SK-N-SH (cell line): ENCODE measurements around the gene RUVBL1. TPM values are rescaled to one million over a fixed set of nuclear protein-coding genes. Genes with fewer than 3 reads are reported as not detected.

Experiments
- CTCF ChIA-PET: fragments of 300-600, 350-600 bp; formaldehyde crosslinking; extraction: SDS; loops from one replicate; lab custom pipeline; 2021; lab: Yijun Ruan, JAX
- POLR2A ChIA-PET: fragments of 350-600 bp; sonication (Branson Sonifier 250); formaldehyde crosslinking; extraction: SDS; loops from one replicate; lab custom pipeline; 2020; ENCODE audit warnings: antibody characterized with exemption, inconsistent platforms; lab: Yijun Ruan, JAX
- DNase-seq: peaks from one replicate; pipeline ENCODE4 v3.0.0; 2012
- H2AFZ ChIP-seq: fragments of 200-600 bp; sonication (generic); 2 replicates; pipeline ENCODE4 v1.8.1; 2016; ENCODE audit warnings: antibody characterized with exemption, mild to moderate bottlenecking, low read depth
- H3F3A ChIP-seq: fragments of 200-600 bp; sonication (generic); replicated peaks from 2 replicates; pipeline ENCODE3; 2016; ENCODE audit warnings: antibody characterized with exemption, mild to moderate bottlenecking; ENCODE audit not compliant: insufficient read depth
- H3K27ac ChIP-seq, 2 experiments: fragments of 200-500 bp in 1 of 2; fragments of 200-600 bp in 1 of 2; sonication (Bioruptor generic) in 1 of 2; sonication (generic), shearing (Covaris generic) in 1 of 2; 2 replicates each; pipeline versions ENCODE4 v1.5.1 to v1.6.1; 2014 to 2016; ENCODE audit warnings: low read depth in 2 of 2, inconsistent platforms in 1 of 2, low read length in 1 of 2, mild to moderate bottlenecking in 1 of 2, mixed read lengths in 1 of 2
- H3K27me3 ChIP-seq: fragments of 200-600 bp; sonication (generic), shearing (Covaris generic); 2 replicates; pipeline ENCODE4 v1.6.1; 2016; ENCODE audit warnings: mixed run types; ENCODE audit not compliant: insufficient read depth
- H3K36me3 ChIP-seq, 2 experiments: fragments of 200-500 bp in 1 of 2; fragments of 200-600 bp in 1 of 2; sonication (Bioruptor generic) in 1 of 2; sonication (generic) in 1 of 2; replicated peaks in 1 of 2; 2 replicates each; pipeline versions ENCODE3 to v1.5.1; 2014 to 2016; ENCODE audit warnings: low read length in 1 of 2, mild to moderate bottlenecking in 1 of 2; ENCODE audit not compliant: insufficient read depth in 2 of 2, control insufficient read depth in 1 of 2
- H3K4me1 ChIP-seq, 2 experiments: fragments of 200-500 bp in 1 of 2; fragments of 200-600 bp in 1 of 2; sonication (Bioruptor generic) in 1 of 2; sonication (generic), shearing (Covaris generic) in 1 of 2; 2 replicates each; pipeline versions ENCODE4 v1.5.1 to v1.6.1; 2014 to 2016; ENCODE audit warnings: low read depth in 1 of 2, low read length in 1 of 2, mixed run types in 1 of 2; ENCODE audit not compliant: insufficient read depth in 2 of 2, control insufficient read depth in 1 of 2
- H3K4me2 ChIP-seq: fragments of 200-600 bp; sonication (generic), shearing (Covaris generic); 2 replicates; pipeline ENCODE4 v1.6.1; 2017; ENCODE audit warnings: mixed run types
- H3K4me3 ChIP-seq, 2 experiments: fragments of 200-500 bp in 1 of 2; fragments of 200-600 bp in 1 of 2; sonication (Bioruptor generic) in 1 of 2; sonication (generic), shearing (Covaris generic) in 1 of 2; 2 replicates each; pipeline versions ENCODE4 v1.5.1 to v1.8.1; 2014 to 2016; ENCODE audit warnings: low read depth in 2 of 2, inconsistent platforms in 1 of 2, low read length in 1 of 2, mild to moderate bottlenecking in 1 of 2, mixed read lengths in 1 of 2, moderate library complexity in 1 of 2
- H3K79me2 ChIP-seq: fragments of 200-600 bp; sonication (generic); 2 replicates; pipeline ENCODE4 v1.8.1; 2017; ENCODE audit warnings: mild to moderate bottlenecking; ENCODE audit not compliant: insufficient read depth
- H3K9ac ChIP-seq: fragments of 200-600 bp; sonication (generic); 2 replicates; pipeline ENCODE4 v1.6.1; 2017; ENCODE audit warnings: mixed run types
- H3K9me2 ChIP-seq: fragments of 200-600 bp; sonication (generic); 2 replicates; pipeline ENCODE4 v1.6.1; 2017; ENCODE audit warnings: mixed run types
- H3K9me3 ChIP-seq: fragments of 200-600 bp; sonication (generic); 2 replicates; pipeline ENCODE4 v1.6.1; 2017; ENCODE audit warnings: mixed run types, mild to moderate bottlenecking, moderate library complexity
- H4K20me1 ChIP-seq: fragments of 200-600 bp; sonication (generic); 2 replicates; pipeline ENCODE4 v1.6.1; 2017; ENCODE audit warnings: mild to moderate bottlenecking, mixed run types; ENCODE audit not compliant: insufficient read depth
- CTCF ChIP-seq: fragments of 200-600 bp; sonication (generic); IDR thresholded peaks from 2 replicates; pipeline ENCODE4 v1.6.1; 2017; ENCODE audit warnings: antibody characterized with exemption, mild to moderate bottlenecking, moderate library complexity
- FOSL2 ChIP-seq: IDR thresholded peaks from 2 replicates; pipeline ENCODE4 v1.4.0; 2012; ENCODE audit warnings: low read depth, mild to moderate bottlenecking, moderate library complexity, borderline replicate concordance
- FOXJ3 ChIP-seq: sonication (generic); formaldehyde crosslinking; IDR thresholded peaks from 2 replicates; pipeline ENCODE4 v1.5.1; 2020; ENCODE audit warnings: mild to moderate bottlenecking, missing genetic modification reagents
- FOXM1 ChIP-seq: IDR thresholded peaks from 2 replicates; pipeline ENCODE4 v1.4.0; 2012; ENCODE audit warnings: low read depth, mild to moderate bottlenecking
- MAX ChIP-seq: IDR thresholded peaks from 2 replicates; pipeline ENCODE4 v1.4.0; 2012; ENCODE audit warnings: low read depth
- POLR2AphosphoS5 ChIP-seq: IDR thresholded peaks from 2 replicates; pipeline ENCODE4 v1.6.1; 2012; ENCODE audit warnings: low read depth, low read length
- RCOR1 ChIP-seq: fragments of 150-350 bp; IDR thresholded peaks from 2 replicates; pipeline ENCODE4 v1.6.1; 2017; ENCODE audit warnings: antibody characterized with exemption, low read length
- REST ChIP-seq: IDR thresholded peaks from 2 replicates; pipeline ENCODE4 v1.6.1; 2012; ENCODE audit warnings: mild to moderate bottlenecking, low read depth, low read length, moderate library complexity
- RXRA ChIP-seq: IDR thresholded peaks from 2 replicates; pipeline ENCODE4 v1.4.0; 2012; ENCODE audit warnings: low read depth, mild to moderate bottlenecking, borderline replicate concordance
- SIN3A ChIP-seq: IDR thresholded peaks from 2 replicates; pipeline ENCODE4 v1.6.1; 2012; ENCODE audit warnings: low read depth, mild to moderate bottlenecking, low read length, moderate library complexity, borderline replicate concordance
- SMC3 ChIP-seq: IDR thresholded peaks from 2 replicates; pipeline ENCODE4 v1.6.1; 2012; ENCODE audit warnings: low read depth, low read length, improper control_type of control experiment
- TCF12 ChIP-seq: IDR thresholded peaks from 2 replicates; pipeline ENCODE4 v1.4.0; 2012
- USF1 ChIP-seq: IDR thresholded peaks from 2 replicates; pipeline ENCODE4 v1.4.0; 2012; ENCODE audit warnings: low read depth, borderline replicate concordance
- USF2 ChIP-seq: fragments of 150-350 bp; IDR thresholded peaks from 2 replicates; pipeline ENCODE4 v1.6.1; 2017; ENCODE audit warnings: antibody characterized with exemption, low read length, low read depth, borderline replicate concordance
- WGBS: methylation state at CpG from one replicate; pipeline ENCODE4 v1.1.6; 2017; ENCODE audit warnings: low lambda C conversion rate; 5-methylcytosine and 5-hydroxymethylcytosine counted together
- polyA plus RNA-seq, 3 experiments: library from polyadenylated mRNA; depleted of rRNA; stranded (reverse); fragments of >200 nt; gene quantifications; 2 replicates each; pipeline ENCODE4 v1.2.3, GENCODE V29; 2012

RUVBL1 gene
- polyA plus RNA-seq, 1 of the 3 experiments (the other 2 are of a cell fraction): 140 TPM

- no peak for DNase-seq
- peaks cover 5% of the 10 kb centered on the region for H3F3A ChIP-seq
- POLR2A ChIA-PET: no interaction called here
- H3K36me3 ChIP-seq: peaks cover 18 to 70% of the 10 kb centered on the region in 2 experiments
- no peaks in the 10 kb centered on the region; the same call in 1 of the 2 replicates for H3K9me3 ChIP-seq
- H3K9ac ChIP-seq: no peak overlapping the region
- no peaks in the 10 kb centered on the region for H3K27me3 ChIP-seq
- no peaks in the 10 kb centered on the region for H3K9me2 ChIP-seq
- no peak overlapping the region for H3K4me3 ChIP-seq
- no peak for TF ChIP-seq POLR2AphosphoS5
- no peak for TF ChIP-seq CTCF
- TF ChIP-seq MAX: no peak
- TF ChIP-seq FOXM1: no peak
- no peak for TF ChIP-seq USF1
- no peak for TF ChIP-seq TCF12
- TF ChIP-seq USF2: no peak
- no peak for TF ChIP-seq SMC3
- TF ChIP-seq FOXJ3 (CRISPR knock-in tag): no peak
- TF ChIP-seq RXRA: no peak
- TF ChIP-seq RCOR1: no peak
- no peak for TF ChIP-seq SIN3A
- TF ChIP-seq FOSL2: no peak
- TF ChIP-seq REST: no peak
- no peak overlapping the region for H2AFZ ChIP-seq
- 0 out of 2 replicates have a peak, but pooled peaks cover 5% of the 10 kb centered on the region for H4K20me1 ChIP-seq
- peaks cover 6% of the 10 kb centered on the region; the same call in 1 of the 2 replicates for H3K79me2 ChIP-seq
- peak overlapping the region in 1 of 2 experiments; percentile 22; a peak in 2 of 4 replicates for H3K27ac ChIP-seq
- H3K4me2 ChIP-seq: no peak overlapping the region
- CTCF ChIA-PET: interaction anchor here (2.0 to 2.9 kb wide), 2 partner anchors 11 to 16 kb away, joined by 10 to 24 read pairs; no protein-coding TSS in a partner anchor
- peaks cover 0 to 18% of the 10 kb centered on the region in 2 experiments; a peak in 3 of 4 replicates for H3K4me1 ChIP-seq
- WGBS: 81% methylated on average over 5 of the region's 6 CpGs
Measured at GRCh38 chr3:128084675-128085021, 39.0 kb downstream of the RUVBL1 start.
